IPS DF 4.7 (cell line): ENCODE measurements around the gene LETM1.

Experiments
- DNase-seq: peaks from one replicate; pipeline ENCODE4 v3.0.0-alpha.2; 2013; ENCODE audit warnings: low spot score; ENCODE audit errors: extremely low read depth

The LETM1 gene

DNA sequence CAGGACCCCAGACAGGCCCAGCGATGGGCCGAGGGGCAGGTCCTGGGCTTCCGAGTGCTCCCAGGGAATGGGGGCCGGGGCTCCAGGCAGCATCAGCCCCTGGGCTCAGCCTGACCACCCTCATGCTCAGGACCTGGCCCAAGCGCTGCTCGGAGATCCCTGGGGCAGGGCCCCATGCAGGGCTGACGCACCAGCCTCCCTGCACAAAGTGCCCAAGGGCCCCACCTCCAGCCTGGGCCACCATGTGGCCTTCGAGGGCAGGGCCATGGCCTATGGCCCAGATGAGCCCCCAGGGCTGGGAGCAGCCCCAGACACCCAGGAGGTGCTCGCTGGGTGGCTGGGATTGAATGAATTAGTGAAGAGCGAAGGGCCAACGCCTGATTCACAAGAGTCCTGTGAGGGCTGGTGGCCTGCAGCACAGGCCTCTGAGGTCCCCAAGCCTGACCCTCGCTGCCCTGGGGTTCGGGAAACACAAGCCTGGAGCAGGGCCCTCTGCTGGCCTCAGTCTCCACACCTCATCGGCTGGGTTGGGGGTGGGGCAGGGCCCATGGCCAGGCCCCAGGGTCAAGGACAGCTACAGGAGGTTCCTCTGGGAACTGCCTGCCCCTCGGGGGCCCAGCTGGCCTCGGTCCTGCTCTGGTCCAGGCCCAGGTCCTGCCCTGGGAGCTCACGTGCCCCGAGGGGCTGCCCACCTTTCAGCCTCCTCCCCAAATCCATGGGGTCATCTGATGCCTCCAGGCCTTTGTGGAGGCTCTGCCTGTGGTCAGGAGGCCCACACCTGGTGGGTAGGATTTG, 76.2 kb downstream of the LETM1 start:
- no peak for DNase-seq

DNA sequence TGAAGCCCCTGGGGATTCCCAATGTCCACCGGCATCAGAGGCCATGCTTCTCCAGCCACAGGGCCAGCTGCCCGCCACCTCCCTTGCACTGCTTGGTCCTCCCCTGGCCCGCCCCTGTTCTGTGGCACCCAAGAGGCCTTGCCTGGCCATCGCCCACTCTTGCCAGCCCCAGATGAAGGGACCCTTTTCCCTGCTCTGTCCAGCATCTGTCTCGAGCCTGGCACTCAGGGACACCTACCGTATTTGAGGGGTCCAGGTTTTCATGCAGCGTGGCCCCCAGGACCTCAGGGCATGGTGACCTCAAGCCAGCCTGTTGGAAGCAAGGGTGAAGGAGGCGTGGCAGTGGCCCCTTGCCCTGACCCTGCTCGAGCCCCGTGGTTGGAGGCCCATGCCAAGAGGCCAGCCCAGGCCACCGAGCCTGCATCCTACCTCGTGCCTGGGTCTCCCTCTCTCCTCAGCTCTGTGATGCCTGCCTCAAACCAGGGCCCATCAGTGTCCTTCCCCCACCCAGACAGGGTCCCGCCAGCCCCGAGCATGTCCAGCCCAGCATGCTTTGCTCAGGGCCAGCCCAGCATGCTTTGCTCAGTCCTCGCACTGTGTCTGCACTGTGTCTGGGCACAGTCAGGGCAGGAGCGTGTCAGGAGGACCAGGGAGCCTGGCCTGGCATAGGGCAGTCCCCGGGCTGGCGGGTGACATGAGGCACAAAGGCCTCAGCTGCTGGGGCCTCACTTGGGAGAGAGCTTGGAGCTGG, 77.1 kb downstream of the LETM1 start:
- no peak for DNase-seq

DNA sequence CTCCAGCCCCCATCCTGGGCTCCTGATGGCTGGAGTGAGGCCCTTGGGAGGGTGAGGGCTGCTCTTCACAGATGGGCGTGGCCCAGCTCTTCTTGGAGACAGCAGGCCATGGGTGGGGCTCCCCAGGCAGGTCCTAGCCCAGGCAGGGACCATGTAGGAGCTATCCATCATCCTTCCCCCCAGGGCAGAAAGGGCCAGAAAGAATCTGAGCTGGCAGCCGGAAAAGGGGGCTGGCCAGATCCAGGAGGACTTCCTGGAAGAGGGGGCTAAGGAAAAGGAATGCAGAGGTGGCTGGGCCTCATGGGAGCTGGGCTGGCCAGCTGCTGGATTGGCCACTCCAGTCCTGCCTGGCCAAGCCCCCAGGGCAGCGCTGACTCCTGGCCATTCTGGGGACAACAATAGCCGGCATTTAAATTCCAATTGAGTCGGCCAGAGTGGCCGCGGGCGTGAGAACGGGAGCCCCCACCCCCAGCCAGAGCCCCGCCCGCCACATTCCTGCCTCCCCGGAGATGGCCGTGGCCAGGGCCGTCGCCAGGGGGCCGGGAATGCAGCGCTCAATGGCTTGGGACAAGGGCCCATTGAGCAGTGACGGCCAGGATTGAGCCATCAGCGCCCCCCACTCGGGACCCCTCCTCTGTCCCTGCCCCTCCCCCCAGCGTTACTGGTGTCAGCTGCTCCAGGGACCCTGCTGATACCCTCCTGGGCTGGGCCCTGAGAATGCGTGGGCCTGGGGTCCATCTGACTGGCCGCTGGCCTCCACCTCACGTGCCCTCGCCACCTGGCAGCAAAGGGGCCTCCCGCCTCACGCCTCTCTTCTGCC, 77.9 kb downstream of the LETM1 start:
- DNase-seq: no peak

DNA sequence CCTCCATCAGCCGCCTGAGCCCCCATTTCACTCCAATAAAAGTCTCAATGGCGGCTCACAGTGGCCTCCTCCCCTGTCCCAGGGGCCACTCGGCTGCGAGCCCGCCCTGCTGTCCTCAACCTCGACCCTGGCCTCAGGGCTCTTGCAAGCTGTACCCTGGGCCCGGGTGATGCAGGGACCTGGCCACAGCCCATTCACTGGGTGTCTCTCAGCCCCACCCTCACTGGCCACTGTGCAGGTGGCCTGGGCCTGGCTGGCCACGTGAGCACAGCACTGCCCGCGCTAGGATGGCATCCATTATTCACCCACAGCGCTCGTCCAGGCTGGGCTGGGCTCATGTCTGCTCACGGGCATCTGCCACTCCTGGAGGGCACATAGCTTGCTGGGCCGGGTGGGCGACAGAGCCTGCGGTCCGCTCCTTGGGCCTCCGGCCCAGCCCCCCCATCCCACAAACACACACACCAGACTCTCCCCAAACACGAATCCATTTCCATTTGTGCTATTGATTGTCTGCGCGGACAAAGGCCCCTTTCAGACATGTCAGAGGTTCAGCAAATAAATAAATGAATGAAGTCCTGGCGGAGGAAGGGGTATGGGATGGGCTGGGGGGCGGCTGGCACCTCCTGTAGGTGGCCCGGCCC, 79.3 kb downstream of the LETM1 start:
- no peak for DNase-seq

DNA sequence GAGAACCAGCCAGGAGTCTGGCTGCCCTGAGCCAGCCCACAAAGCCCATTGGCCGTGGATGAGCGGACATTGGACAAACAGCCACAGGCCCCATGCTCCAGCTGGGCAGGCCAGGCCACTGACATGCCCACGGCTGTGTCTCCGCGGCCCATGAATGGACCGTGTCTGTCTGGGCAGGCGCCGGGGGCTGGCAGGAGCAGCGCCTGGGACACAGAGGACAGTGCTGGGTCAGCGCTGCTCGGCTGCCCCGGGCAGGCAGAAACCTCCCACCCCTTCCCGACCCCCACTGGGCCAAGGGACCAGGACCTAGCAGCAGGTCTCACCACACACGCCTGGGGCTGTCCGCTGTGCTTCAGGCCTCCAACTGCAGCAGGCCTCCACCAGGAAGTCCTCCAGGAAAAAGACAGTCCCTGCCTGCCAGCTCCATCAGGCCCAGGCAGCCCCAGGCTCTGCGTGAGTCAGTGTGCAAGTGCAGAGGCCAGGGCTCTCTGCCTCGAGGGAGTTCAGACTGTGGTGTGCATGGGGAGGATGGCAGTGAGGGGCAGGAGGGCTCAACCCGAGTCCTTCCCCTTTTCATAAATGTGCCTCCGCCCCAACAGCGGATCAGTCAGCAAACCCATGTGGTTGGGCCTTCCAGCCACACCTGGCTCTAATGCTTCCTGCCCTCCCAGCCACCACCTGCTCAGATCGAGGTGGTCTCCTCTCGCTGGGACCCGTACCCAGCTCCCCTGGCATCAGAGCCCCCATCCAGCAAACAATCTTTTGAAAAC, 80.0 kb downstream of the LETM1 start:
- DNase-seq: no peak

DNA sequence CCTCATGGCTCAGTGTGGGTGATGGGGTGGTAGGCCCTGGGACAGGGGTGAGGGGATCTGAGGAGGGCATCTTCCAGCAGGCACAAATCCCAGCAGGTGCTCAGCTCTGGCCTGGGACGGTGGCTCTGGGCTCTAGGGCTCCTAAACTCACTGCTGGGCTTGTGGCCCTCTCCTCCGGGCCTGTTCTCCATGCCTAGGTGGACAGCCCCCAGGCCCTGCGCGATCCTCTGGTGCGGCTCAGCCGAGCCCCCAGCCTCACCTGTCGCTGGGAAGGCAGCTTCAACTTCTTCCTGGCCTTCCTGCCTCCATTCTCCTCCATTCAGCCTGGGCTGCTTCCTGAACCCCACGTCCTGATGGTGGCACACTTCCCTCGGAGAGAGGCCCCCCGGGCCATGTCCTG, 82.2 kb downstream of the LETM1 start:
- no peak for DNase-seq

DNA sequence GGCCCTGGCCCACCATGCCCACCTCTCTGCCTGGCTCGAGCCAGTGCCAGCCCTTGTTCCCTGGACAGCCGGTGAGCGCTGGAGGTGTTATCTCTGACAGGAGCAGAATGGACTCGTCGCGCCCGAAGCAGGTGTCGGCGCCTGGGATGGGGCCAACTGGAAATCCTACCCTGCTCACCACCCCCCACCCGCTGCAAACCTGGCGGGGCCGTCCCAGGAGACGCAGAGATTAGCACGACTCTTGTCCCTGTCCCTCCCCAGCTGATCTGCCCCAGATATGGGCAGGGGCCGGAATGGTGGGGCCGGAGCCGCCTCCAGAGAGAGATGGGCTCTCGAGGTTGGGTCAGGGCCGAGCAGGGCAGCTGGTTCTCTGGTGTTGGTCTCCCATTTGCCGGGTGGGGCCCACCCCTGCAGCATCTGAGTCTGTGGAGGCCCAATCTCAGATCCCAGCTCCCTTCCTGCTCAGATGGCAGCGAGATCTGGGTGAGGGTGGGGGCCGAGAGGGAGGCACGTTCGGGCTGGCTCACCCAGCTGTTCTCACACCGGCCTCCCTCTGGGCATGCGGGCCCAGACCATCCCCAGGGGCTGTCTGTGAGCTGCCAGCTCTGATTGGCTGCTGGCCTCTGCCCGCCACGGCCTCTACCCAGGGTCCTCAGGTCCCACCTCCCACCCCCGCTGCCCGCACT, 83.0 kb downstream of the LETM1 start:
- DNase-seq: no peak

DNA sequence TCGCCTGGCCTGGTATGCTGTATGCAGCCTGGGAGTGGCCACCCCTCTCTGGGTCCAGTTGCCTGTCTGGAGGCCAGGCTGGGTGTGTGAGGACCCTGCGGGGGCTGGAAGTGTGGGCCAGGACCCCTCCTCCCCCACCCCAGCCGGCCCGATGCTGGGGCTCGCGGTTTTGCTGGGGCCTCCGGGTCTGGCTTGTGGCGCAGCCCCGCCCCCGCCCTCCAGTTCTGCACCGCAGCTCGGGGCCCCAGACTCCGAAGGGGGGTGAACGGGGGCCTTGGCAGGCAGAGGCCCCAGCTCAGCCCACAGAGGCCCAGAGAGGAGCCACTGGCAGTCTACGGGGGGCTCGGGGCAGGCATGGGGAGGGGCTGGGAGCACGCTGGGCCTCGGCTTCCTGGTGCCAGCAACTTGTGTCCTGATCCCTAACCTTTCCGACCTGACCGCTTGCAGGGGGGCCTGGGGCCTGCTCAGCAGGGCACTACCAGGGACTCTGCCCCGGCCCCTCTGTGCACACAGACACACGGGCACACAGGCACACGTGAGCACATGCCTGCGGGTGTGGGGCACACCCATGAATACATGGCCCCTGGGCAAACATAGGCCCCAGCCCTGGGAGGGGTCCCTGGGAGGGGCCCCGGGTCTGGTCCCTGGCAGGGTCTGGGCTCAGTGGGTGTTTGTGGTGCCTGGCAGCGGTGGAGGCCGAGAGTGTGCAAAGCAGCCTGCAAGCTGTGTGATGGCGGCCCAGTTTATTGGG, 84.2 kb downstream of the LETM1 start:
- DNase-seq: no peak

DNA sequence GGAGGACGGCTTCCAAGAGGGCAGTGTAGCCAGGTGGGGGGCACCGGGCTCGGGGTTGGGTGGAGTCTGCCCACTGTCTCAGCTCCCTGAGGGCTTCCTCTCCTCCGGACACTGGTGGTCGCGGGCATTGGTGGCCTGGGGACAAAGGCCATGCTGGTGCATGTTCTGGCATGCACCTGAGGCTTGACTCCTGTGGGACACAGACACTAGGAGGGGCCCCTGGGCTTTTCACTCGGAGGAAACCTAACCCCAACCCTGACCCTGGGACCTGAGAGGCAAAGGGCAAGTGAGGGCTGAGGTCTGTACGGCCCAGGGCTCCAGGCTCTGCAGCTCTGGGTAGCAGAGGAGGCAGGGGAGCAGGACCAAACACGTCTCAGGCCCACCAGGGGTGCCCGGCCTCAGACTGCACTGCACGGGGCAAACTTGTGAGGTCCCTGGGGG, 85.1 kb downstream of the LETM1 start:
- DNase-seq: no peak

DNA sequence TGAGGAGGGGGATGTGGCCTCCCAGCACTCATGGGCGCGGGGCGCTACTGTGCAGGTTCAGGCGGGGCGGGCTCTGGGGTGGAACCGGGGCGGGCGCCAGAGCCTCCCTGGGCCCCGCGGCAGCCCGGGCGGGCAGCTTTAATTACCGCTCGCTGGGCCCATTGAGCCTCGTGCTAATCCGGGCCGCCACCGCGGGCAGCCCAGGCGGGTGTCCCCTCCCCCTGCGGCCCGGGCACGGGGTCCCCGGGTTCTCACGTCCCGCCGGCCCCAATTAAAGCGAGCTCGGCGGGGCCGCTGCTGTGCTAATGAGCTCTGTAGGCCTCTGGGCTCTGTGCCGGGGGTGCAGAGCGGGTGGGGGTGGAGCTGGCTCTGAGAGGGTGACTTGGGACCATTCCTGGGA, 85.7 kb downstream of the LETM1 start:
- no peak for DNase-seq

DNA sequence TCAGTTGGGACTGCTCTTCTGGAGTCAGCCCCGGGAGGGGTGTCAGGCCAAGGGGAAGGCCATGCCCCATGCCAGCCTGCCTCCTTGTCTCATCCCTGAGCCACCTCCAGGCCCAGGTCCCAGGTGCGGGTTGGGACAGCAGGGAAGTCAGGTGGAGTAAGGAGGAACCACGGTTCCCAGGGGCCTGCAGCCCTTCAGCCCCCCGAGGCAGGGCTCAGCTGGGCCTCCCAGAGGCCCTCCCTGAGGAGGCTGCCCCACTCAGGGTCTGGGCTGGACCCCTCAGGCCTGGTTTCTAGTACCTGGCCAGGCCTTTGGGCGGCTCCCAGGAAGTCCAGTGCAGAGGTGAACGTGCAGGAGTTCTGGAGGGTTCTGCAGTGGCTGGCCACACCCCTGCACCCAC, 86.3 kb downstream of the LETM1 start:
- DNase-seq: no peak

DNA sequence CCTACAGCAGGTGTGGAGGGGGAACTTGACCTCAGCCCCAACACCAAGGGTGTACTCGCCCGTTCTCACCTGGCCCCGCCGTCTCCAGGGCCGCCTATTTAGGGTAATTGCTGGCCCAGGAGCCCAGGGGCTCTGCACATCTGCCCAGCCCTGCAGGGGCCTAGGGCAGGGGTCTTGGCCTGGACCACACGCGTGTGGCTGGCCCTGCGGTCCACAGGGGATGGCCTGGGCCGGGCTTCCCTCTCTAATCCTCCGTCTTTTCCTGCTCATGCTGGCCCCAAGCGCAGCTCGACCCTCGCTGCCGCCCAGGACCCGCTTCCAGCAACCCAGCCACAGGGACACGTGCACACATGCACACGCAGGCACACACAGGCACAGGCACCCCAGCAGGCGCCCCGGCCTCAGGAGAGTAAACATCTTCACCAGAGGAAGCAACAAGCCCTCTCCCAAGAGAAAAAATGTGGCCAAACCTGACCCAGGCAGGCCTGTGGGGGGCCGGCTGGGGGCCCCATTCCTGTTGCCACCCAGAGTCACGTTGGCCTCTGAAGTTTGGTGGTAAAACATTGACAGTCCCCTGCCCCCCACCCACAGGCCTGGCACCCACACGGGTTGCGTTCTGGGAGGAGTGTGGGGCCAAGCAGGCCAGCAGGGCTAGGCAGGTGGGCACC, 87.5 kb downstream of the LETM1 start:
- DNase-seq: no peak

DNA sequence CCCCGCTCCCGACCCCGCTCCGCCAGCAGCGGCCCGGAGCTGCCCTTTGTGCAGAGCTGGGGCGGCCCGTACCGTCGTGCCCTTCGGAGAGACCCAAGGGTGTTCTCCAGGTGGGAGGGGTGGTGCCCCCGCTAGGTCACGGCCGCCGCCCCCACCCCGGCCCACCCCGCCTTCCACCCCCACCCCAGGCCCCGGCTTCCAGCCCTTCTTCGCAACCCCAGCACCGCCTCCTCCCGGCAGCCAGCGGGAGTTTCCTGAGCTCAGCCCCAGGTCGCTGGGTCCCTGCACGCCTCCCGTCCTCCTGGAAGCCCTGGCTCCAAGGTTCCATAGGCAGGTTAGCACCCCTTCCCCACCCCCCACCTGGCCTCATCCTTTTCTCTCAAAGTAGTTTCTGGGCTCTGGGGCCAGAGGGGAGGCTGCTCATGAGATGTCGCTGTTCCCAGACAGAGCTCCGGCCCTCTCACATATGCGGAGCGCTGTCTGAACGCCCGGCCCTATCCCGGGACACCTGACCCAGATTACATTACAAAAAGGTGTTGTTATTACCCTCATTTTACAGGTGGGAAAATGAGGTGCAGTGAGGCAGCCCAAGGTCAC, 88.1 kb downstream of the LETM1 start:
- no peak for DNase-seq

DNA sequence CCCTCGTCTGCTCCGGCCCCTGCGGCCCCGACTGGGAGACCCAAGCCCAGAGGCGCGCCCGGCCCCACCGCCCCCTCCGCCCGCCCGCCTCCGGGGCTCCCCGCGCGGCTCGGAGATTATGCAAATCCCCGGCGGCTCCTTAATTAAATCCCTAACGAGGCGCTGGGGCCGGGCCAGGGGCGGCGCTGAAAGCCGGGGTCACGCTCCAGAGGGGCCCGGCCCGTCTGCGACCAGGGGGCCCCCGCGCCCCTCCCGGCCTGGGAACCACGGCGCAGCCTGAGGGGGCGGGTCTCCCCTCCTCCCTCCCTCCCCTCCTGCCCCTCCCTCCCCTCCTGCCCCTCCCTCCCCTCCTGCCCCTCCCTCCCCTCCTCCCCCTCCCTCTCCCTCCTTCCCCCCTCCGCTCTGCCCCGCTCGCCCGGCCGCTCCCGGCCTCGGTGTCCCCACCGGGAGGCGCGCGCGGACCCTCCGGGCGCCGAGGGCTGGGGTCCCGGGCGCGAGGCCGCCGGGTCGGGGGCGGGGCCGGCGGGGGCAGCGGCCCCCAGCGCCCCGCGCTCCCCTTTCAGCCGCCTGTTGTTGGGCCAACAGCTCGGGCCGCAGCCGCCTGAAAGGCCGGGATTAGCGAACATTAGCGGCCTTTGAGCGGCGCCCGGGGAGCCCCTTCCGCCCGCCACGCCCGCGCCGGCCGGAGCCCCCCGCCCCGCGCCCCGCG, 88.7 kb downstream of the LETM1 start:
- no peak for DNase-seq

DNA sequence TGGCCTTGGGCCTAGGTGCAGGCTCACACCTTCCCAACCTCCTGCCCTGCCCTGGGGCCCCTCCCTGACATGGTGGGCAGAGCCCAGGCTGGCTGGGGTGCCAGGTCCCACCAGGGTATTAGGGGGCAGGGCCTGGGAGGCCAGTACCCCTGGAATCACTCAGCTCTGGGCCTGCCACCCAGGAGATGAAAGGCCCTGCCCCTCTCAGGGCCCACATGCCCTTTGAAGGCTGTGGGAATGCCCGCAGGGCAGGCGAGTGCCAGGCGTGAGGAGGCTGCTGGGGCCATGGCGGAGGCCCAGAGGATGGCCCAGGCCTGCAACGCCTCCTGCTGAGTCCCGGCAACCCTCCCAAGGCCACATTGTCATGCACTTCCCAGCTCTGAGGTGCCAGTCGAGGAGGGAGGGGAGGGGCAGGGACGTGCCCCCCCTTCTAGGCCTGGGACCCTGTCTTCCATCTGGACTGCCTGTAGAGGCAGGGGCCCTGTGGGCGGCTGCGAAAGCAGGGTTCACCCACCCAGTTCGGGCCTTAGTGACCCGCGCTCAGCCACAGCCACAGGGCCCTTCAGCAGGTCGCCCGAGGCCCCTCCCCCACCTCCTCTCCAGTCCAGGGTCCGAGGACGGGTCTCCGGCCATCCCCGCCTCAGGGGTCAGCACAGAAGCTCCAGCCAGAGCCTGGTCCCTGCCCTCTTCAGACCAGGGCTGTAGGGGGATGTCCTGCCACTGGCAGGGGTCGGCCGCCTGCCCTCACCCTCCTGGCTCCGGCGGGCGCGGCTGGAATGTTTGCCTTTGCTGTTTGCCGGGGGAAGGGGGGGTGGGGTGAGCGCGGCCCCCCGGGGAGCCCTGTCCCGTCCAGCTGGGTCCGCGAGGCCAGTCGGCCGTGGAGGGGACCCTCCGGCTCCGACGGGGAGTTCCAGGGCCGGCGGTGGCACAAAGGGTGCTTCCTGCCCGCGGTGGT, 89.6 kb downstream of the LETM1 start:
- no peak for DNase-seq

DNA sequence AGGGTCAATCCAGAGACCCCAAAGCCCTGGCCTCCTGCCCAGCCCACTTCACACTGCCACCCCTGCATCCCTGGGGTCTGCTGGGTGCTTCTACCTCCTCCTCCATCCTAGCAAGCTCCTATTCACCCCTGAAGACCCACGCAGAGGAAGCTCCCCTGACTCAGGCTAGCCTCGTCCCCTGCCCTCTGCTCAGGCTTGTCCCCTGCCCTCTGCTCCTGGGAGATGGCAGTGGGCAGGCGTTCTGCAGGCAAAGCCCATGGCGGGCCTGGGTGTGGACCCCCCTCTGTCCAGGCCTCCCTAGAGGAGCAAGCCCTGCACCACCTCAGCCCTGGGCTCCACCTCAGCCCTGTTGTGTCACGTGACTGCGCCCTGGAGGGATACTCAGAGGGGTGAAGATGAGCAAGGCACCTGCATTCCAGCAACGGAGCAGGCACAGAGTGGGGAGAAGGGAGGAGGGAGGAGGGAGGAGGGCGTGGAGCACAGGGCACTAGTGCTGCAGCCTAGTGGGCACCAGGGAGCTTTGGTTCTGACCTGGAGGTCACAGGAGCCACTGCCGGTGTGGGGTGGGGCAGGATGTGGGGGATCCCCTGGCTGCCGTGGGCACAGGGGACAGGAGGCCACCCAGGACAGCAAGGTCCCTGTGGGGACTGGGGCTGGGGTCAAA, 90.4 kb downstream of the LETM1 start:
- no peak for DNase-seq
